ENCODE results near the gene CDX1. TPM values are rescaled to one million over a fixed set of nuclear protein-coding genes. Genes with fewer than 3 reads are reported as not detected.

Gene CDX1
- total and polyA plus RNA-seq, 12 donors = 0.13 to 0.32 TPM; not detected in 10

DNA sequence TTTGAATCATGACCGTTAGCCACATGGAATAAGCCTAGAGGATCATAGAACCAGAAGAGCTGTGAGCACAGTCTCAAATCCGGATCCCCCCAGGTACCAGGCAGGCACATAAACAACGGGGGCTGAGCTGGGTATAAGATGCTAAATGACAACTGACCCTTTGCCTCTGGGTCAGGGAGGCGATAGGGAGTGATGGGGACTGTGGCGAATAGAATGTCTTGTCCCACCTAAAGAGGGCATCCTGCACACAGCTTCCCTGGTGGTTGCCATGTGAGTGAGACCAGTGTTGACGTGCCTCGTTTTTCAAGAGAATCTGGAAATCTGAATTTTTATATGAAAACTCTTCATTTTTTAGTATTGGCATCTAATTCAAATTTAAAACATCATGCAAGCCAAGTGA, 56.9 kb downstream of the CDX1 start:
- TF ChIP-seq, protein P1, sequence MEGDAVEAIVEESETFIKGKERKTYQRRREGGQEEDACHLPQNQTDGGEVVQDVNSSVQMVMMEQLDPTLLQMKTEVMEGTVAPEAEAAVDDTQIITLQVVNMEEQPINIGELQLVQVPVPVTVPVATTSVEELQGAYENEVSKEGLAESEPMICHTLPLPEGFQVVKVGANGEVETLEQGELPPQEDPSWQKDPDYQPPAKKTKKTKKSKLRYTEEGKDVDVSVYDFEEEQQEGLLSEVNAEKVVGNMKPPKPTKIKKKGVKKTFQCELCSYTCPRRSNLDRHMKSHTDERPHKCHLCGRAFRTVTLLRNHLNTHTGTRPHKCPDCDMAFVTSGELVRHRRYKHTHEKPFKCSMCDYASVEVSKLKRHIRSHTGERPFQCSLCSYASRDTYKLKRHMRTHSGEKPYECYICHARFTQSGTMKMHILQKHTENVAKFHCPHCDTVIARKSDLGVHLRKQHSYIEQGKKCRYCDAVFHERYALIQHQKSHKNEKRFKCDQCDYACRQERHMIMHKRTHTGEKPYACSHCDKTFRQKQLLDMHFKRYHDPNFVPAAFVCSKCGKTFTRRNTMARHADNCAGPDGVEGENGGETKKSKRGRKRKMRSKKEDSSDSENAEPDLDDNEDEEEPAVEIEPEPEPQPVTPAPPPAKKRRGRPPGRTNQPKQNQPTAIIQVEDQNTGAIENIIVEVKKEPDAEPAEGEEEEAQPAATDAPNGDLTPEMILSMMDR (IDR thresholded peaks at IDR 0.05) = no peak
- intact Hi-C loops (cut with DNase I) = no loop called here
- Histone ChIP-seq H3K4me3 (no peak overlapping the region), H3K9me3 (no peaks in the 10 kb centered on the region), H3K27ac (no peak overlapping the region), H3K36me3 (no peaks in the 10 kb centered on the region), H3K27me3 (no peaks in the 10 kb centered on the region), H3K4me1 (peaks cover 0 to 7% (median 0%) of the 10 kb centered on the region in 9 donors)
- ATAC-seq = no peak
- no peak for DNase-seq
- 88 to 93% methylated on average over 7 of the region's 7 CpGs for WGBS, 2 donors

DNA sequence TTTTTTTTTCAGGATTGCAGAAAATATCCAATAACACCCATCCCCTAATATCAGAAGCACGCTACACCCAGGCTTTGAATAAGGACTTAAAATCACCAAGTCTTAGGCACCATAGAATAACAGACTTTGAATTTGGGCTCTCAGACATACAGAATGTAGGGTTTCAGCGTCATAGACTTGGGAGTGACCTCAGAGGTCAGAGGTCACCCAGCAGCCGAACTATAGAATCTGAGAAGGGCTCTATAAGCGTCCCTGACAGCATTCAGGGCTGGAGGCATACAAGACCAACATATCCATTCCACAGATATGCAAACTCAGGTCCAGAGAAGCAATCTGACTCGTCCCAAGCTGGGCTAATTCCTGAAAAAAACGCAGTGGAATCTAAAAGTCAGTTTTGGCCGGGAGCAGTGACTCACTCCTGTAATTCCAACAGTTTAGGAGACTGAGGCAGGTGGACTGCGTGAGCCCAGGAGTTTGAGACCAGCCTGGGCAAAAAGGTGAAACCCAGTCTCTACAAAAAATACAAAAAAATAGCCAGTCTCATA, 58.0 kb downstream of the CDX1 start:
- TF ChIP-seq, protein P1 (IDR thresholded peaks at IDR 0.05) = no peak
- Histone ChIP-seq H3K27me3 (no peaks in the 10 kb centered on the region), H3K4me1 (no peaks in the 10 kb centered on the region), H3K36me3 (no peaks in the 10 kb centered on the region), H3K27ac (no peak overlapping the region), H3K9me3 (no peaks in the 10 kb centered on the region), H3K4me3 (no peak overlapping the region)
- no peak for ATAC-seq
- WGBS, 2 donors = 70 to 78% methylated on average over 8 of the region's 8 CpGs
- DNase-seq = no peak
- intact Hi-C loops (cut with DNase I) = no loop called here

DNA sequence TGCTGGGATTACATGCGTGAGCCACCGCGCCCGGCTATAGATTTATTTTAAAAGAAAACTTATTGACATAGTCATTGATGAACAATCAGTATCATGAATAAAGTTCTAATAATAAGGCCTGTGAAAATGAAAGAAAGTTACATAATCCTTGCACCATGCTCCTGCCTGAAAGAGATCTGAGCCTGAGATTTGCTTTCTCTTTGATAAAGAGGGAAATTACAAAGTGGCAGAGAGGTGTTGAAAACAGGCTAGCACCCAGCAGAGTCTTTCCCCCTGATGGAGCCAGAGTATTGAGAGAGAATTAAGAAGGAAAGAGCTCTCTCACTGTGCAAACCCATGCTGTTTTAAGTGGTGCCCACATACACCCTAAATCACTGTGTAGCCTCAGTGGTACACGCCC, 60.5 kb downstream of the CDX1 start:
- DNase-seq (no peak), ATAC-seq (no peak)
- Histone ChIP-seq H3K27ac (no peak overlapping the region), H3K4me3 (no peak overlapping the region), H3K4me1 (no peaks in the 10 kb centered on the region), H3K27me3 (no peaks in the 10 kb centered on the region), H3K9me3 (no peaks in the 10 kb centered on the region), H3K36me3 (no peaks in the 10 kb centered on the region)
- WGBS, 2 donors = 97 to 99% methylated on average over 5 of the region's 5 CpGs
- TF ChIP-seq, protein P1 (IDR thresholded peaks at IDR 0.05) = no peak
- intact Hi-C loops (cut with DNase I) = no loop called here

DNA sequence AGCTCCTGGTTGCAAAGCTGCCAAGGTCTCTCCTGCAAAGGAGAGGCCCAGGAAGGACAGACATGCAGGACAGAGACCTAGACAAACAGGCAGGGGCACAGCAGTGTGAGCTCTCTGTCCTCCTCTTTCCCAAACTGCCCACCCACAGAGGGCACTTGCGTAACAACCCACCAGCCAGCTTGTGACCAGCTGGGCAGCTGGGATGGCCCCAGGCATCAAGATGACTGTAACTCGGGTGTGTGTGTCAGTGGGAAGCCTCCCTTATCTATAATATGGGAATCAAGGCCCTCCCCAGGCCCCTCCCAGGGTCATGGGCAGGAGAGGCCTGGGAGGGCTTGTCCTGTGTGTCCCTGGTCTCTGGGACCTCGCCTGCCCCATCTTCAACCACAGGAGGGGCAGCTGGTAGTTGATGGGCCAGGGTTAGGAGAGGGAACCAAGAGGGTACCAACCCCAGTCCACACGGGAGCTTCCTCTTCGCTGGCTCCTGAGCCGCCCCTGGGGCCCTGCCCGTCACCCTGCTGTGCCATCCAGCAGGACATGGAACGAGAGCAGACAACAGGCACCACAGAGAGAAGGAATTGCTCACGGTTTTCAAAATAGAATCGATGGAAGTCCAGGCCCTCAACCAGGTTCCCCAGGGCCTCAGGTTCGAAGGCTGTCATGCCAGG, 61.2 kb downstream of the CDX1 start:
- ATAC-seq (no peak), DNase-seq (no peak)
- no peak overlapping the region for H3K27ac ChIP-seq
- H3K4me3 ChIP-seq = no peak overlapping the region
- no peaks in the 10 kb centered on the region for H3K4me1 ChIP-seq
- H3K27me3 ChIP-seq = no peaks in the 10 kb centered on the region
- intact Hi-C loops (cut with DNase I) = no loop called here
- WGBS, 2 donors = 78 to 79% methylated on average over 11 of the region's 11 CpGs
- no peaks in the 10 kb centered on the region for H3K9me3 ChIP-seq
- TF ChIP-seq, protein P1 (IDR thresholded peaks at IDR 0.05) = no peak
- H3K36me3 ChIP-seq = no peaks in the 10 kb centered on the region

Data from heart right ventricle (tissue), 16 donors.